ENCODE results near the gene IL17RD. TPM values are rescaled to one million over a fixed set of nuclear protein-coding genes. Genes with fewer than 3 reads are reported as not detected.

Gene IL17RD
- polyA plus RNA-seq, 2 of the 4 experiments (the other 2 are of a cell fraction): 0.89 to 1.4 TPM

- FAIRE-seq (no peak), ATAC-seq (no peak), DNase-seq (ENCODE audit: low read depth in 1 of 2, low spot score in 1 of 2) (no peak)
- peak overlapping the region; percentile 79 for H3K4me2 ChIP-seq
- ChIA-PET POLR2A (no interaction called here), CTCF (interaction anchor here (1.2 kb wide), 1 partner anchor 57 kb away, joined by 3 read pairs; no protein-coding TSS in a partner anchor)
- peak overlapping the region; percentile 77 to 94 for H3K27ac ChIP-seq
- TF ChIP-seq ESRRA (IDR thresholded peaks at IDR 0.05; ENCODE audit: borderline replicate concordance, low read length) (no peak), FOSB (CRISPR knock-in tag; IDR thresholded peaks at IDR 0.05) (no peak), ELK1 (IDR thresholded peaks at IDR 0.05; ENCODE audit: low read depth, low read length) (no peak), SMC3 (IDR thresholded peaks at IDR 0.05) (no peak), ZNF302 (CRISPR knock-in tag; IDR thresholded peaks at IDR 0.05) (no peak), EP300 (IDR thresholded peaks at IDR 0.05) (no peak), EHMT2 (IDR thresholded peaks at IDR 0.05; ENCODE audit: low read depth) (no peak), RAD21 (conservative IDR thresholded peaks at IDR 0.05 in 1 of 2, IDR thresholded peaks at IDR 0.05 in 1 of 2) (no peak), BHLHE40 (IDR thresholded peaks at IDR 0.05; ENCODE audit: low read depth, low read length) (no peak), EHF (CRISPR knock-in tag; IDR thresholded peaks at IDR 0.05) (no peak)
- TF ChIP-seq, protein P1, sequence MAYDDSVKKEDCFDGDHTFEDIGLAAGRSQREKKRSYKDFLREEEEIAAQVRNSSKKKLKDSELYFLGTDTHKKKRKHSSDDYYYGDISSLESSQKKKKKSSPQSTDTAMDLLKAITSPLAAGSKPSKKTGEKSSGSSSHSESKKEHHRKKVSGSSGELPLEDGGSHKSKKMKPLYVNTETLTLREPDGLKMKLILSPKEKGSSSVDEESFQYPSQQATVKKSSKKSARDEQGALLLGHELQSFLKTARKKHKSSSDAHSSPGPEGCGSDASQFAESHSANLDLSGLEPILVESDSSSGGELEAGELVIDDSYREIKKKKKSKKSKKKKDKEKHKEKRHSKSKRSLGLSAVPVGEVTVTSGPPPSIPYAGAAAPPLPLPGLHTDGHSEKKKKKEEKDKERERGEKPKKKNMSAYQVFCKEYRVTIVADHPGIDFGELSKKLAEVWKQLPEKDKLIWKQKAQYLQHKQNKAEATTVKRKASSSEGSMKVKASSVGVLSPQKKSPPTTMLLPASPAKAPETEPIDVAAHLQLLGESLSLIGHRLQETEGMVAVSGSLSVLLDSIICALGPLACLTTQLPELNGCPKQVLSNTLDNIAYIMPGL (CRISPR knock-in tag; IDR thresholded peaks at IDR 0.05; ENCODE audit: borderline replicate concordance): no peak
- H3K4me1 ChIP-seq: peaks cover 52% of the 10 kb centered on the region
- WGBS (ENCODE audit: missing lambda C conversion rate): 85% methylated on average over 3 of the region's 3 CpGs
- H3K9me3 ChIP-seq: no peaks in the 10 kb centered on the region
- H3K4me3 ChIP-seq: no peak overlapping the region
Observed at GRCh38 chr3:57061556-57061955, 103.6 kb downstream of the IL17RD start.

GRCh38 chr3:57060089-57060821 is 104.9 kb downstream of the IL17RD start, which contains the start of gene SPATA12:
TSS of gene SPATA12 (plus strand) at chr3:57060664. CDS start at chr3:57073695, 13,031 bp downstream.
- POLR2A ChIA-PET: interaction anchor here (0.7 to 1.0 kb wide), 3 partner anchors 18 to 457 kb away, joined by 3 to 8 read pairs (median 3); no protein-coding TSS in a partner anchor
- TF ChIP-seq, protein P2, sequence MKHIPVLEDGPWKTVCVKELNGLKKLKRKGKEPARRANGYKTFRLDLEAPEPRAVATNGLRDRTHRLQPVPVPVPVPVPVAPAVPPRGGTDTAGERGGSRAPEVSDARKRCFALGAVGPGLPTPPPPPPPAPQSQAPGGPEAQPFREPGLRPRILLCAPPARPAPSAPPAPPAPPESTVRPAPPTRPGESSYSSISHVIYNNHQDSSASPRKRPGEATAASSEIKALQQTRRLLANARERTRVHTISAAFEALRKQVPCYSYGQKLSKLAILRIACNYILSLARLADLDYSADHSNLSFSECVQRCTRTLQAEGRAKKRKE (CRISPR knock-in tag; IDR thresholded peaks at IDR 0.05; ENCODE audit: low read depth): no peak
- TF ChIP-seq NFE2L2 (conservative IDR thresholded peaks at IDR 0.05; ENCODE audit: low read length): no peak
- no peak for TF ChIP-seq E2F6 (IDR thresholded peaks at IDR 0.05; ENCODE audit: borderline replicate concordance, low read depth)
- no peak for TF ChIP-seq HOXA7 (CRISPR knock-in tag; IDR thresholded peaks at IDR 0.05)
- peak; percentile 58 for TF ChIP-seq JUNB (IDR thresholded peaks at IDR 0.05)
- no peak for TF ChIP-seq ZC3H11A (IDR thresholded peaks at IDR 0.05)
- TF ChIP-seq, protein P1 (CRISPR knock-in tag; IDR thresholded peaks at IDR 0.05; ENCODE audit: borderline replicate concordance): no peak
- TF ChIP-seq EP300 (IDR thresholded peaks at IDR 0.05): peak in 1 of 2 experiments; percentile 24; a peak in 1 of 5 replicates
- TF ChIP-seq HOXB5 (CRISPR knock-in tag; IDR thresholded peaks at IDR 0.05): no peak
- TF ChIP-seq, protein P3, sequence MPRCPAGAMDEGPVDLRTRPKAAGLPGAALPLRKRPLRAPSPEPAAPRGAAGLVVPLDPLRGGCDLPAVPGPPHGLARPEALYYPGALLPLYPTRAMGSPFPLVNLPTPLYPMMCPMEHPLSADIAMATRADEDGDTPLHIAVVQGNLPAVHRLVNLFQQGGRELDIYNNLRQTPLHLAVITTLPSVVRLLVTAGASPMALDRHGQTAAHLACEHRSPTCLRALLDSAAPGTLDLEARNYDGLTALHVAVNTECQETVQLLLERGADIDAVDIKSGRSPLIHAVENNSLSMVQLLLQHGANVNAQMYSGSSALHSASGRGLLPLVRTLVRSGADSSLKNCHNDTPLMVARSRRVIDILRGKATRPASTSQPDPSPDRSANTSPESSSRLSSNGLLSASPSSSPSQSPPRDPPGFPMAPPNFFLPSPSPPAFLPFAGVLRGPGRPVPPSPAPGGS (IDR thresholded peaks at IDR 0.05): no peak
- no peak for TF ChIP-seq ESRRA (IDR thresholded peaks at IDR 0.05; ENCODE audit: borderline replicate concordance, low read length)
- TF ChIP-seq CBX8 (IDR thresholded peaks at IDR 0.05): no peak
- no peak for TF ChIP-seq TFCP2L1 (CRISPR knock-in tag; IDR thresholded peaks at IDR 0.05)
- TF ChIP-seq SMC3 (IDR thresholded peaks at IDR 0.05): peak; percentile 16; the same call in 1 of the 3 replicates
- TF ChIP-seq MAX (IDR thresholded peaks at IDR 0.05): peak; percentile 61
- peak in 1 of 2 experiments; percentile 49; a peak in 1 of 5 replicates for TF ChIP-seq JUN (IDR thresholded peaks at IDR 0.05)
- TF ChIP-seq KDM1A (IDR thresholded peaks at IDR 0.05; ENCODE audit: low read depth): no peak
- TF ChIP-seq ZSCAN20 (CRISPR knock-in tag; IDR thresholded peaks at IDR 0.05): no peak
- 0 out of 2 replicates have a peak, but pooled peaks have one; percentile 20 for TF ChIP-seq POLR2A (IDR thresholded peaks at IDR 0.05; ENCODE audit: low read length)
- TF ChIP-seq MAZ (IDR thresholded peaks at IDR 0.05; ENCODE audit: borderline replicate concordance, low read depth, low read length): no peak
- TF ChIP-seq FOSL2 (IDR thresholded peaks at IDR 0.05): peak; percentile 54
- peak; percentile 93 for TF ChIP-seq FOSL2 (CRISPR knock-in tag; IDR thresholded peaks at IDR 0.05)
- TF ChIP-seq MAFK (IDR thresholded peaks at IDR 0.05; ENCODE audit: partially characterized antibody): no peak

More at GRCh38 chr3:57060089-57060821, 104.9 kb downstream of the IL17RD start, which contains the start of gene SPATA12:
- ATAC-seq: peak; percentile 100
- DNase-seq (ENCODE audit: low read depth in 1 of 2, low spot score in 1 of 2): peak; percentile 89 to 98
- WGBS (ENCODE audit: missing lambda C conversion rate): 20% methylated on average over 10 of the region's 11 CpGs
- FAIRE-seq: no peak
- H3K9me3 ChIP-seq: no peaks in the 10 kb centered on the region
- H3K4me2 ChIP-seq: peak within 1 kb of the TSS; percentile 79
- no peak within 1 kb of the TSS for H3K4me3 ChIP-seq
- H3K4me1 ChIP-seq: peaks cover 49% of the 10 kb centered on the region
- CTCF ChIA-PET: interaction anchor here (0.7 to 1.1 kb wide), 4 partner anchors 17 to 72 kb away, joined by 3 to 4 read pairs (median 4); no protein-coding TSS in a partner anchor
- H3K27ac ChIP-seq: peak within 1 kb of the TSS; percentile 77 to 94
